ENCODE measurements around the gene PTGDS.
A peak's percentile ranks its signal among the peaks of the same experiment; 100 is the strongest.

PTGDS gene

GRCh38 chr9:137027369-137028262, 50.3 kb downstream of the PTGDS start, which contains the start of gene ABCA2 (continued):
- TF ChIP-seq HIC1 (tag by site-specific recombination; IDR thresholded peaks at IDR 0.05) (peak; percentile 36; the same call in 1 of the 2 replicates), ZNF404 (tag by site-specific recombination; IDR thresholded peaks at IDR 0.05) (no peak), KLF17 (tag by site-specific recombination; IDR thresholded peaks at IDR 0.05) (no peak), ZNF398 (tag by site-specific recombination; IDR thresholded peaks at IDR 0.05) (no peak), ZFHX2 (tag by site-specific recombination; conservative IDR thresholded peaks at IDR 0.05) (0 out of 2 replicates have a peak, but pooled peaks have one; percentile 19), ZBTB8A (tag by site-specific recombination; IDR thresholded peaks at IDR 0.05) (peak; percentile 57), ZNF174 (tag by site-specific recombination; IDR thresholded peaks at IDR 0.05) (no peak), ZNF830 (tag by site-specific recombination; IDR thresholded peaks at IDR 0.05; ENCODE audit: low read depth) (no peak), ZNF416 (tag by site-specific recombination; IDR thresholded peaks at IDR 0.05) (no peak)

- no peaks in the 10 kb centered on the region for H3K9me3 ChIP-seq (ENCODE audit: control insufficient read depth, insufficient read depth, low read depth, low read length)
- no peaks in the 10 kb centered on the region for H3K36me3 ChIP-seq (ENCODE audit: control insufficient read depth in 2 of 2, insufficient read depth in 1 of 2, low read length in 2 of 2)
- ChIA-PET POLR2A (interaction anchor here (0.6 to 1.7 kb wide), 10 partner anchors 9 to 236 kb away, joined by 3 to 8 read pairs (median 3); partner anchors contain the start of genes PAXX and TUBB4B), CTCF (interaction anchor here (0.5 to 5.8 kb wide), 64 partner anchors 9 to 965 kb away, joined by 3 to 86 read pairs (median 5); partner anchors contain the start of genes C8G, CLIC3, NPDC1 and PAXX)
- H3K27ac ChIP-seq (ENCODE audit: extremely low read depth, low read depth, low read length), result peak overlapping the region; percentile 62; the same call in 1 of the 2 replicates
- H3K4me3 ChIP-seq (ENCODE audit: low read depth, low read length), result peak overlapping the region; percentile 42
- H3K4me1 ChIP-seq (ENCODE audit: control insufficient read depth, insufficient read depth, low read length), result peaks cover 2% of the 10 kb centered on the region; the same call in 1 of the 2 replicates
- TF ChIP-seq ZNF561 (tag by site-specific recombination; IDR thresholded peaks at IDR 0.05; ENCODE audit: borderline replicate concordance) (no peak), ZNF704 (tag by site-specific recombination; IDR thresholded peaks at IDR 0.05) (no peak), SP2 (tag by site-specific recombination; IDR thresholded peaks at IDR 0.05) (peak; percentile 44), ZNF404 (tag by site-specific recombination; IDR thresholded peaks at IDR 0.05) (no peak), ZNF768 (tag by site-specific recombination; IDR thresholded peaks at IDR 0.05) (no peak), SP3 (tag by site-specific recombination; IDR thresholded peaks at IDR 0.05) (peak; percentile 55), ZNF660 (tag by site-specific recombination; IDR thresholded peaks at IDR 0.05) (no peak), ZBTB17 (tag by site-specific recombination; IDR thresholded peaks at IDR 0.05) (peak; percentile 77), ZNF558 (tag by site-specific recombination; IDR thresholded peaks at IDR 0.05) (no peak), ZNF292 (tag by site-specific recombination; IDR thresholded peaks at IDR 0.05; ENCODE audit: borderline replicate concordance, low read depth) (no peak), ZNF692 (tag by site-specific recombination; IDR thresholded peaks at IDR 0.05) (peak; percentile 74; the same call in 1 of the 2 replicates), ZBTB7A (tag by site-specific recombination; IDR thresholded peaks at IDR 0.05; ENCODE audit: low read depth) (0 out of 2 replicates have a peak, but pooled peaks have one; percentile 24), MYNN (tag by site-specific recombination; IDR thresholded peaks at IDR 0.05; ENCODE audit: borderline replicate concordance) (no peak), RBAK (tag by site-specific recombination; IDR thresholded peaks at IDR 0.05) (no peak), ZNF639 (tag by site-specific recombination; IDR thresholded peaks at IDR 0.05) (no peak), ZNF16 (tag by site-specific recombination; IDR thresholded peaks at IDR 0.05; ENCODE audit: low read depth) (no peak)
Measured at GRCh38 chr9:137028263-137029057, 51.2 kb downstream of the PTGDS start.

Data from HEK293 (cell line).